Sigmoid colon (tissue), 4 donors: ENCODE results near the gene ETV6.

Experiments
- CTCF ChIP-seq, 4 experiments: fragments of 450-650 bp in 3 of 4; fragments of 200-600 bp in 1 of 4; IDR thresholded peaks; one replicate each; pipeline ENCODE4 v1.5.1; 2016 to 2019; ENCODE audit warnings: antibody characterized with exemption in 4 of 4, mild to moderate bottlenecking in 3 of 4, moderate library complexity in 2 of 4
- EP300 ChIP-seq, 4 donors: sonication (generic); formaldehyde crosslinking; IDR thresholded peaks; one replicate each; pipeline ENCODE4 v1.6.1; 2017; ENCODE audit warnings: antibody characterized with exemption in 4 of 4
- POLR2A ChIP-seq, 2 donors: fragments of 450-650 bp; IDR thresholded peaks; one replicate each; pipeline ENCODE4 v1.6.1; 2016; ENCODE audit warnings: antibody characterized with exemption in 2 of 2, mild to moderate bottlenecking in 2 of 2, moderate library complexity in 2 of 2
- POLR2AphosphoS5 ChIP-seq, 4 donors: sonication (generic); formaldehyde crosslinking; IDR thresholded peaks; one replicate each; pipeline ENCODE4 v1.6.1; 2017; ENCODE audit warnings: antibody characterized with exemption in 4 of 4

DNA sequence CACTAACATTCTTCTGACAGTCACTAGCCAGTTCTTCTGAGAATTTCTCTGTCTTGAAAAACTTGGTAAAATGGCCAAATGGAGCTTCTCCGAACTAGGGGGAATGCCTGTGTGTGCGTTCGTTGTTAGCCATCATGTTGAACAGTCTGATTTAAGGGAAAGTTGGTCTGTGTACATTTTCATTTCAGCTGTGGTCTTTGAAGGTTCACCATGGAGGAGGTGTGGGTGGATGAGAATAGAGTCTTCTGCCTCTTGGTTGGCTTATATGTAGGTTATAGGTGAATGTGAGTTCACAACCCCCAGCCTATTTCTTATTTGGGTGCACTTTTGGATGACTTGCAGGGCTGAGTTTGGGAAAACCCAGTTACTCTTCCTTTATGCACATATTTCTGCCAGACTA is 12.9 kb downstream of the ETV6 start:
- TF ChIP-seq CTCF (IDR thresholded peaks at IDR 0.05), result no peak
- no peak for TF ChIP-seq POLR2A (IDR thresholded peaks at IDR 0.05)
- TF ChIP-seq EP300 (IDR thresholded peaks at IDR 0.05), result no peak
- no peak for TF ChIP-seq POLR2AphosphoS5 (IDR thresholded peaks at IDR 0.05)
